SHP77 treated with DMSO at 0.1 percent for 48 hours (cell line): Measurements from ENCODE around the gene LMO3.

Experiments
- DNase-seq: peaks from one replicate; lab custom pipeline; 2025; lab: John Stamatoyannopoulos, UW

The LMO3 gene

DNA sequence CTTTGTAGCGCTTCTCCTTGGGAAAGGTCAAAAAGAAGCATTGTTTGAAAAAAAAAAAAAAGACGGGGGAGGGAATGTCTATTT, at the start of gene LMO3:
LMO3 (minus strand) TSS at position 46 of the 84 bp plus-strand sequence. CDS start 5,302 bp downstream, outside the sequence.
- DNase-seq: no peak

DNA sequence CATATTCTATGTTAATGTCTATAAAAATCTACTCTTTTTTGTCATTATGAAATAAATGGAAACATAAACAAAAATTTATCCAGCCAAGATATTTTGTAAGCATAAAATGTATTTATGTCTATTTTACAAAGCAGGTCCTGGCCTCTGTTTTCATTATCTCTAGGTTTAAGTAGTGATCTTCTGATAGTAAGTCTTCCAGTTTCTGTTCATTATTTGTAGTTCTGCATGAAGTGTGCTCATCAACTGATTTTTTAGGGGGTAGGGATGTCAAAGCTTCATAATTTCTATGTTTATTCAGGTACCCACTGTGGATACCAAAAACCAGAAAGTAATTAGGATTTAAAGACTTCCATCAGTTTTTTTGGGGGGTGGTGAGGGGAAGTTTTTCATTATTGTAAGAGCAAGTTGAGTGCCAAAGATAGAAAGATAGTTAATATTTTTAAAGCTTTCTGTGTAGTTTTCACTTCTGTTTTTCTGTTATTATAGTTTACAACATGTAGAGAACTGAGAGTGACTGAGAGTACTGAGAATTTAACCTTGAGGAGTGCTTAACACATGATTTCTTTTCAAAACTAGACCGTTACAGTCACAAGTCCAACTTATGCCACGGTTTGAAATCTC, 30.6 kb upstream of the LMO3 start:
- DNase-seq: no peak

DNA sequence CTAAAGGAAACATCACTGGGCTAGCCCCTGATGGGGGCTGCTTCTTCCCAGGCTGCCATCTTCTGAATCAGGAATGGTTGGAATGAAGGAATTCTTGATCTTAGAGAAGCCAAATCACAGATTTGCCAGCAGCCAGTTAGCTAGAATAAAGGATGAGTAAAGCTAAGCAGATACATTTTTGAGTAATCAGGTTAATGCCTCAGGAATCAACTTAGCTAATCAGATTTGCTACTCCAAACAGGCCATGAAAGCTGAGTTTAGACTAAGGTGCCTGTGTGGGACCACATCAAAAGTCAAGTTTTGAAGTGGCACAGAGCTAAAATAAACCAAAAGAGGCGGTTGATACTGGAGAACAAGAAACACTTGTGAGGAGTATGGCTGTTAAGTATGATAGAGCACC, 28.8 kb upstream of the LMO3 start:
- DNase-seq: no peak

GRCh38 chr12:16626991-16627390, 21.0 kb upstream of the LMO3 start:
- DNase-seq: no peak

DNA sequence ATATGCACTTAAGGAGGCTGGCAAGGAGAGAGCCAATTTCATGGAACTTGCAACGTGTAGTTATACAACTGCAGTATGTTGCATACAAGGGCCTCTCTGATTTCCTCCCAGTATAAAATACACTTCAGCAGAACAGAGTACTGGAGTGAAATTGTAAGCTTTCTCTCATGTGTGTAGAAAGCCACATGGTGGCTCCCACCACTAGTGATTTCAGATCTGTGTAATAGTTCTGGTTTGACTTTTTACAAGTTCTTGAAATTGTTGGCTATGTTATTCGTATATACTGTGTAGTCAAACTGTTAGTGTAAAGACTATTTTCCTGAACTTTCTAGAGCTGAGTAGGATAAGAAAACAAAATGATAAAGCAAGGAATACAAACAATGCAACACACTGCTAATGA, 16.4 kb upstream of the LMO3 start:
- DNase-seq: no peak

DNA sequence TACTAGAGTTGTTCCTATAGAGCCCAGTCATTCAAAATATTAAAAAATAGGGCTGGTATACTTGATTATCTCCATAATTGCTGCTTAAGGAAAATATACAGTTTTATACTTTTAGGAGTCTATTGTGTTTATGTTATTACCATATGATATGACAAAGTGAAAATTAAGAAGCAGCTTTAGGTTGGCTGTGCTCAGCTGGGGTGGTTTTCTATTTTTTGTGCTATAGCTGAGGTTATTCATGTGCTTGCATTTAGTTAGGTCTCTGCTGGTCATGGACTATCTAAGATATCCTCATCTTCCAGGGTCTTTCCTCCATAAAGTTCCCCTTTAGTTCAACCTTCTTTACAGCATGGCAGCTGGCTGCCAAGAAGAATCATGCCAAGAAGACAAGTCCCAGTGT, 13.6 kb upstream of the LMO3 start:
- no peak for DNase-seq

DNA sequence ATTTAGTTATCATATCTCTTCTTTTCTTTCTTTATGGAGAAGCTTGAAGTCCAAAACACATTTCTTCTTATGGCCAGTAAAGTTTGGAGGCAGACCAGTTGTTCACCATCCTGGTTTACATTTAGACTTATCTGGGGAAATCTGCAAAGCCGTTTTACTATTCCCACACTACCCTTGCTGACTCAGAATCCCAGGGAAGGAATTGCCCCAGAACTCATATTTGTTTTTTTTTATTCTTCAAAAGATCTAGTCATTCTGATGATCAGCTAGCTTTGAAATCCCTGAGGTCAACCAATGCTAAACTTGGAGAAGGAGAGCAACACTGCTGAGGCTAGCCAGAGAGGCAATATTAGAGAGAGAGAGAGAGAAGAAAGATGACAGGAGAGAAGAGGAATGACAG, 12.3 kb upstream of the LMO3 start:
- DNase-seq: no peak

- DNase-seq: no peak
Observed at GRCh38 chr12:16613199-16613598, 7.2 kb upstream of the LMO3 start.

GRCh38 chr12:16612647-16613046, 6.7 kb upstream of the LMO3 start:
- DNase-seq: no peak

GRCh38 chr12:16611146-16611545, 5.2 kb upstream of the LMO3 start:
- DNase-seq: no peak

DNA sequence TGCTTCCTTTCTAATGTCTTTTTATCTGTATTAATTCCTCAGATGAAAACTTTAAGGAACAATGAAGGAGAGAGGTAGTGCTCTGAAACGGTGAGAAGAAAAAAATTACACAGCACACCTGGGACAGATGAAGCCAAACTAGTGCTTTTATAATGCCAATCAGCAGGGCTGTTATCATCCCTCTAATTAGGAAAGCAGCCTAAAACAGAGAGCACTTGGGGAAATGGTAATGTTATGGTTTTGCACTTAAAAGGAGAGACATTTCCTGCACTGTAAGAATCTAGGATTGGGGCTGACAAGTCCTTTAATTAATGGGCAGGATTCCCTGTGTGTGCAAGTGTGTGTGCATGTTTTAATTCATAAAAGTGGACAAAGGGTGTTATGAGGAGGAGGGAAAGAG, 4.8 kb upstream of the LMO3 start:
- DNase-seq: no peak

DNA sequence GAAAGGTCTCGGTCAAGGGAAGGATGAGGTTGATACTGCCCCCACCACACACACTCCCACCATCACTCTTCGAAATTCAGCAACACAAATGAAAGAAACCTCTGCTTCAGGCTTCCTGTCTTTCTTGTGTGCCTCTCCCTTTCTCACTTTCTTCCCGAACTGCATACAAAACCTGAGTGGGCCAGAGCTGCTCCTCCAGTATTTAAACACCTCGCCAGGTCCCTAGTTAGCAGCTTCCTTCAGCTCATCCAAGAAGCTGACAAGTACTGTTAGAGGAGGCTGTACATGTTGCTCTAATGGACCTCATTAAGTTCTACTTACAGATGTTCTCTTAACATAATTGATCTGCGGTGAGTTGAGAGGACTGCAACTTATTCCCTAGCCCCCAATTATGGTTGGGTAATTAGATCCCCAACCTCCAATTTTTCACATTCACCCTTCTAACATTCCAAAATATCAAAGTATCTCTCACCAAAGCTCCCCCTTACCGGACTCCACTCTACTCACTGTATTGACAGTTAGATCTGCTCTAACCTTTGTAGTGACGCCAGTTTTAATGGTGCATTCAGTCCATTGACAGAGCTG, 4.1 kb upstream of the LMO3 start:
- DNase-seq: no peak

GRCh38 chr12:16608946-16609539, 3.1 kb upstream of the LMO3 start:
- no peak for DNase-seq

DNA sequence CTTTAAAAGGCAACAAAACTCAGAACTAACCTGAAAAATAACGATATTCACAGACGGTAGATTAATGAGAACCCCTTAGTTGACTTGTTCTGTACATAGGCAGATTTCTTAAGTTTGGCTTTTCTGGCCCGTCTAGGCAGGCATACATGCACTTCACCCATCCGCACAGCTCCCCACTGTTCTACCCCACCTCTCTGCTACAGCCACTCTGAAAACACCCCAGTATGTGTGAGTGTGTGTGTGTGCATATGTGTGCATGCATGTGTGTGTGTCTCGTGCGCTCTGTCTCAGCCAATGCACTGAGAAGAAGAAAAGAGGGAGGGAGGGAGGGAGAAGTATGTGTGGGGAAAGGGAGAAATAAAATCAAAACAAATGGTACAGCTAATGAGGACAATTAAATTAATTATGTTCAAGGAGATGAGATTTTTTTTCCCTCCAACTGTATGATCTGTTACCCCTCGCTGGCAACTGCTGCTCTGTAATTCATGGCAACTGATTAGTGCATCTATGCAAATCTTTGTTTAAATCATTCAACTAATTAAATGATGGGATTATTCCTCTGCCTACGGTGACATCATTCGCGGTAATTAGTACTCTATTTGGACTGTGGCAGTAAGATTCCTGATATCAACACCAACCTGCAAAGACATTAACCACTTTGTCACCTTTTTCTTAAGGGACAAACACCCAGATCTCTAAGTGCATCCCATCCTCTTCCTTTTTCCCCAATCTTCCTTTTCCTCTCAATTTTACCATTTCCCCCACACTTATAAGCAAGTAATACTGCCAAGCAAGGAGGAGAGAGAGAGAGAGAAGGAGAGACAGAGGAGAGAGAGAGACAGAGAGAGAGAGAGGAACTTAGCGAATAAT, 2.2 kb upstream of the LMO3 start:
- no peak for DNase-seq

DNA sequence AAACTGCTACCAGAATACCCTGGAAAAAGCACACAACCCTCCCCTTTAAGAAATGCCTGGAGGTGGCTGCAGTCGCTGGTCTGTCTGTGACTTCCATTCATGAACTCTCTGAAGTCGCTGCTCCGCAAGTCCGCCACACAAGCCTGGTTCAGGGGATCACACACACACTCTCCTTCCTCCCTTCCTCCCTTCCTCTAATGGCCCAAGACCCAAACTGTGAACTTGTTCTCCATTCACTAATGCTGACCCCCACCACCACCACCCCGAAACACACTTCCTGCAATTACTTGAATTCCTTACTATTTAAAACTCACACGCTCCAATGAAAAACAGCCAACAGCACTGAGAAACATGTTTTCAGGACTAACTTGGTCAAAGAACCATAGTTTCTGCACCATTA, 1.0 kb upstream of the LMO3 start:
- no peak for DNase-seq

DNA sequence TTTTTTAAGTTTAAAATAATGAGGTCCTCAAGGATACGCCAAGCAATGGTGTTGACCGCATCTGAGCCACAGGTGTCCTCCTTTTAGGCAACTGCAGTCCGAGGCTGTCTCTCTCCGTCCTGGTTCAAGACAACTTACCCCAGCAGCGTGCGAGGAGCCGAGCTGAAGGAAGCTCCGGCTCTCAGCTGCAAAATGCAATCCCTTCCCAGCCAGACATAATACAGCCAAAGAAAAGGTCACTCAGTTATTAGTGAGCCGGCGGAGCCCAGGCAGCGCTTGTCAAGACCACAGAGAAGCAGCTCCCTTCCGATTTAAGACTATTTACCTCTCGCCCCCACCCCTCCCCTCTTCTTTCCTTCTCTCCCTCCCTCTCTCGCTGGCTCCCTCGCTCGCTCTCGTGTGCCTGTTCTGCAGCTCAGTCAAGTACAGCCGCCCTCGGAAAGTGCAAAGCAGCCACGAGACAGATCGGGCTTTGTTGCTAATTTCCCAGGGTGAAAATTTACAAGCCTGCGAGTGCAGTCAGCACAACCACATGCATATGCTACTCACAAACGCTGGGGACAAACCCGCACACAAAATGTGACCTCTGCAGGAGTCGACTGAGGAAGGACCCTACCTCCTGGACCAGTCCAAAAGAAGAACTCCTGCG, 363 bp upstream of the LMO3 start:
- no peak for DNase-seq

- DNase-seq: no peak
Observed at GRCh38 chr12:16605642-16606116, 283 bp downstream of the LMO3 start.

- no peak for DNase-seq
Observed at GRCh38 chr12:16604596-16605252, 1.2 kb downstream of the LMO3 start.

DNA sequence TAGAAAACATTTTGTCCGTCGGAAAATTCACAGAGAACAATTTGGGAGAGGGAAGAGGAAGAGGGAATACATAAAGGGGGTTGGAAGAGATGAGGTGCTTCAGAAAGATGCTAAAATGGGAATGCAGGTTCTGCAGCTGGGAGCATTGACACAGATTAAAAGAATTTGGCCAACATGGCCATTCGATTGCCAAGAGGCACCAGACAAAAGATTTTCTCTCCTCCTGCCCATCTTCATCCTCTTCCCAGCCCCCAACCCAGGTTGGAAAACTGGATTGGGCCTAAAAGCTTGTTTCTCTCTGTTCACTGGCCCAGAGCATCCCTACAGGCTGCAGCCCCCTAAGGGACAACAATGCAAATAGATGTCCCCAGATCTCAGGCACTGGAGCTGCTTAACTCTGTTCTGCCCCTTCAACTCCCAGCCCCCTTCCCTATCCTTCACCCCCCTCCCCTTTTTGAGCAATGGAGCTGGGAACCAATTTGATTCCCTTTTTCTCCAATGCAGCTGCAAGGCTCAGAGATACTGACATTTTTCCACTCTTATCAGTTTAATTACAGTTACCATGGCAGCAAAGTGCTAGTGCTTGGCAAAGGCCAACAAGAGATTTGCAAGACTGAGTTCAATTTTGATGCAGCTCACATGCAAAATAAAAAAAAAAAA, 1.9 kb downstream of the LMO3 start:
- DNase-seq: no peak

- DNase-seq: no peak
Observed at GRCh38 chr12:16603260-16603915, 2.6 kb downstream of the LMO3 start.

DNA sequence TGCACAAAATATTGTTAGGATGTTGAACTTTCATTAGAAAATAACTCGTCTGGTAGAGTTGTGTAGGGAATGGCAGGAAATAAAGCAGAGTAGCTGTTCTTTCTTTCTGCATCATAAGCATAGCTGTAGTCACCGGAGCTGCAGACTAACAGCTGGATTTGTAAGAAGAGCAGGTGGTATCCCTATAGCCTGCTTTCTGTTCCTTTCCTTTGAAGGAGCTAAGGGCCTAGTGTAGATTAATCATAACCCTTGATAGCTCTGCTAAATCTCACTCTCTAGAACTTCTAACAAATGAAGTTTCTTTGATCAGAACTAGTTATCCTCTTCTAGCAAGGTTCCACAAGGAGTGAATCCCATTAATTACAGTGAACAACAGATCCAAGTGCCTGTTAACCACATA, 3.5 kb downstream of the LMO3 start:
- DNase-seq: no peak
